BE2C (cell line): Measurements from ENCODE around the gene PCTP.

Source experiments
- DNase-seq: peaks from one replicate; pipeline ENCODE4 v3.0.0-alpha.2; 2020
- H3K27me3 ChIP-seq: fragments of 250-450 bp; sonication (Bioruptor Pico); 2 replicates; pipeline ENCODE4 v1.5.1; 2020; ENCODE audit warnings: mild to moderate bottlenecking
- H3K36me3 ChIP-seq: fragments of 250-450 bp; sonication (Bioruptor Pico); 2 replicates; pipeline ENCODE4 v1.5.1; 2020; ENCODE audit warnings: mild to moderate bottlenecking
- H3K4me1 ChIP-seq: fragments of 250-450 bp; sonication (Bioruptor Pico); 2 replicates; pipeline ENCODE4 v1.5.1; 2020
- H3K4me3 ChIP-seq: 2 replicates; pipeline ENCODE4 v1.5.1; 2011; ENCODE audit warnings: low read depth, low read length
- H3K9me3 ChIP-seq: fragments of 250-450 bp; sonication (Bioruptor Pico); 2 replicates; pipeline ENCODE4 v1.5.1; 2020
- CTCF ChIP-seq: IDR thresholded peaks from 2 replicates; pipeline ENCODE4 v1.5.1; 2012; ENCODE audit warnings: mild to moderate bottlenecking, low read depth, low read length

PCTP gene

GRCh38 chr17:55708175-55708974 lies 42.5 kb upstream of the PCTP start:
- no peak for DNase-seq
- Histone ChIP-seq H3K4me3 (no peak overlapping the region), H3K9me3 (no peaks in the 10 kb centered on the region), H3K4me1 (peaks cover 21% of the 10 kb centered on the region), H3K27me3 (no peaks in the 10 kb centered on the region), H3K36me3 (no peaks in the 10 kb centered on the region)
- no peak for TF ChIP-seq CTCF

GRCh38 chr17:55709440-55709839 lies 41.4 kb upstream of the PCTP start:
- Histone ChIP-seq H3K36me3 (no peaks in the 10 kb centered on the region), H3K4me3 (no peak overlapping the region), H3K4me1 (peaks cover 21% of the 10 kb centered on the region), H3K9me3 (no peaks in the 10 kb centered on the region), H3K27me3 (no peaks in the 10 kb centered on the region)
- no peak for TF ChIP-seq CTCF
- no peak for DNase-seq

- H3K4me3 ChIP-seq, result no peak overlapping the region
- DNase-seq, result no peak
- no peak for TF ChIP-seq CTCF
Observed at GRCh38 chr17:55709984-55710383, 40.9 kb upstream of the PCTP start.

GRCh38 chr17:55710410-55710809 lies 40.4 kb upstream of the PCTP start:
- DNase-seq, result no peak
- H3K9me3 ChIP-seq, result no peaks in the 10 kb centered on the region
- H3K27me3 ChIP-seq, result no peaks in the 10 kb centered on the region
- H3K36me3 ChIP-seq, result no peaks in the 10 kb centered on the region
- H3K4me3 ChIP-seq, result no peak overlapping the region
- TF ChIP-seq CTCF, result no peak
- H3K4me1 ChIP-seq, result peaks cover 21% of the 10 kb centered on the region

More at GRCh38 chr17:55709984-55710383, 40.9 kb upstream of the PCTP start:
- Histone ChIP-seq H3K9me3 (no peaks in the 10 kb centered on the region), H3K36me3 (no peaks in the 10 kb centered on the region), H3K4me1 (peaks cover 21% of the 10 kb centered on the region), H3K27me3 (no peaks in the 10 kb centered on the region)

- Histone ChIP-seq H3K36me3 (no peaks in the 10 kb centered on the region), H3K4me1 (peaks cover 16% of the 10 kb centered on the region), H3K4me3 (no peak overlapping the region), H3K27me3 (no peaks in the 10 kb centered on the region), H3K9me3 (no peaks in the 10 kb centered on the region)
- TF ChIP-seq CTCF, result no peak
- no peak for DNase-seq
Observed at GRCh38 chr17:55710829-55711496, 39.9 kb upstream of the PCTP start.

- no peaks in the 10 kb centered on the region for H3K9me3 ChIP-seq
- no peaks in the 10 kb centered on the region for H3K36me3 ChIP-seq
- H3K4me3 ChIP-seq, result no peak overlapping the region
- H3K27me3 ChIP-seq, result no peaks in the 10 kb centered on the region
- no peak for DNase-seq
- H3K4me1 ChIP-seq, result peaks cover 20% of the 10 kb centered on the region
- no peak for TF ChIP-seq CTCF
Observed at GRCh38 chr17:55717432-55717831, 33.4 kb upstream of the PCTP start.
